ENCODE measurements around the gene FRK. TPM values are rescaled to one million over a fixed set of nuclear protein-coding genes. Genes with fewer than 3 reads are reported as not detected.
"Not testable (repeated sequence)": the region's sequence is repeated elsewhere in the genome, so short reads cannot be mapped to it uniquely, and the experiment has no call there.

Gene FRK
- polyA plus RNA-seq, 2 of the 4 experiments (the other 2 are of a cell fraction) = 2.2 to 8.9 TPM

DNA sequence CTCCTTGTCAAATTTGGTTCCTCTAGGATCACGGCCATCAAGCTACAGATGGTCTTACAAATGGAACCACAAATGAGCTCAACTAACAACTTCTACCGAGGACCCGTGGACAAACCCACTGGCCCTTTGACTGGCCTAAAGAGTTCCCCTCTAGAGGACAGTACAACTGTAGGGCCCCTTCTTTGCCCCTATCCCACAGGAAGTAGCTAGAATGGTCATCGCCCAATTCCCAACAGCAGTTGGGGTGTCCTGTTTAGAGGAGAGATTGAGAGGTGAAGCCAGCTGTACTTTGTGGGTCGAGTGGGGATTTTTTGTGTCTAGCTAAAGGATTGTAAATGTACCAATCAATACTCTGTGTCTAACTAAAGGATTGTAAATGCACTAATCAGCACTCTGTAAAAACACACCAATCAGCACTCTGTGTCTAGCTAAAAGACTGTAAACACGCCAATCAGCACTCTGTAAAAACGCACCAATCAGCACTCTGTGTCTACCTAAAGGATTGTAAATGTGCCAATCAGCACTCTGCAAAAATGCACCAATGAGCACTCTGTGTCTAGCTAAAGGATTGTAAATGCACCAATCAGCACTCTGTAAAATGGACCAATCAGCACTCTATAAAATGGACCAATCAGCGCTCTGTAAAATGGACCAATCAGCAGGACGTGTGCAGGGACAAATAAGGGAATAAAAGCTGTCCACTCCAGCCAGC lies 35.5 kb upstream of the FRK start:
- peak in 1 of 2 experiments; percentile 9 for DNase-seq (ENCODE audit: low read depth in 1 of 2, low spot score in 1 of 2)
- Histone ChIP-seq H3K4me1 (peaks cover 13% of the 10 kb centered on the region), H3K9me3 (peaks cover 11% of the 10 kb centered on the region; the same call in 2 of the 3 replicates)
- H3K27ac ChIP-seq, ATAC-seq, H3K4me3 ChIP-seq, H3K4me2 ChIP-seq, FAIRE-seq, POLR2A ChIA-PET: not testable (repeated sequence)
- CTCF ChIA-PET = interaction anchor here (1.0 to 3.0 kb wide), 14 partner anchors 10 to 92 kb away, joined by 3 to 15 read pairs (median 6); partner anchors contain the start of gene FRK
- TF ChIP-seq MAFK (IDR thresholded peaks at IDR 0.05; ENCODE audit: partially characterized antibody) = peak; percentile 77
- 63% methylated on average over 8 of the region's 9 CpGs for WGBS (ENCODE audit: missing lambda C conversion rate)

DNA sequence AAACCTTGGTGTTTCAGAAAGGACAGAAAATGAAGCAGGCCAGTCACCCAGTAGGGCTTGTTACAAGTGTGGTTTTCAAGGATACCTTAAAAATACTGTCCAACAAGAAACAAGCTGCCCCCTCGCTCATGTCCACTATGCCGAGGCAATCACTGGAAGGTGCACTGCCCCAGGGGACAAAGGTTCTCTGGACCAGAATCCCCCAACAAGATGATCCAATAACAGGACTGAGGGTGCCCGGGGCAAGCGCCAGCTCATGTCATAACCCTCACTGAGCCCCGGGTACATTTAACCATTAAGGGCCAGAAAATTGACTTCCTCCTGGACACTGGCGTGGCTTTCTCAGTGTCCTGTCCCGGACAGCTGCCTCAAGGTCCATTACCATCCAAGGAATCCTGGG lies 33.4 kb upstream of the FRK start:
- H3K4me1 ChIP-seq = peaks cover 3% of the 10 kb centered on the region; the same call in 2 of the 3 replicates
- WGBS (ENCODE audit: missing lambda C conversion rate) = 93% methylated on average over 7 of the region's 7 CpGs

DNA sequence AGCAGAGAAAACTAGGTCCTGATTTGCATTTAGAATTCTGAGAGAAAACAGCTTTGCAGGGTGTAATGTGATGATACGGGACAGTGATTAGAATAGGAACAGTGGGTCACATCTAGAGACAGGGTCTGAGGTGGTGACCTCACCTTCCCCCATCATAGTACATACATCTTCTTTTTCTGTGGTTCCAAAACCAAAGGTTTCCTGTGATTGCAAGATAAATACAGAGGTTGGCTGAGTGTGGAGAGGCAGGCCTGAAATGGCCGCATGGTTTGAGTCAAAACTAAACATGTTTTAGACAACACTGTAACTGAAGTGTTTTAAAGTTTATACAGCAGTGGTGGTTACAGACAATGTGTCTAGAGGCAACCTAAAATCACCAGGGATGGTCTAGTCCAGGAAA lies 29.6 kb upstream of the FRK start:
- TF ChIP-seq, protein P1, sequence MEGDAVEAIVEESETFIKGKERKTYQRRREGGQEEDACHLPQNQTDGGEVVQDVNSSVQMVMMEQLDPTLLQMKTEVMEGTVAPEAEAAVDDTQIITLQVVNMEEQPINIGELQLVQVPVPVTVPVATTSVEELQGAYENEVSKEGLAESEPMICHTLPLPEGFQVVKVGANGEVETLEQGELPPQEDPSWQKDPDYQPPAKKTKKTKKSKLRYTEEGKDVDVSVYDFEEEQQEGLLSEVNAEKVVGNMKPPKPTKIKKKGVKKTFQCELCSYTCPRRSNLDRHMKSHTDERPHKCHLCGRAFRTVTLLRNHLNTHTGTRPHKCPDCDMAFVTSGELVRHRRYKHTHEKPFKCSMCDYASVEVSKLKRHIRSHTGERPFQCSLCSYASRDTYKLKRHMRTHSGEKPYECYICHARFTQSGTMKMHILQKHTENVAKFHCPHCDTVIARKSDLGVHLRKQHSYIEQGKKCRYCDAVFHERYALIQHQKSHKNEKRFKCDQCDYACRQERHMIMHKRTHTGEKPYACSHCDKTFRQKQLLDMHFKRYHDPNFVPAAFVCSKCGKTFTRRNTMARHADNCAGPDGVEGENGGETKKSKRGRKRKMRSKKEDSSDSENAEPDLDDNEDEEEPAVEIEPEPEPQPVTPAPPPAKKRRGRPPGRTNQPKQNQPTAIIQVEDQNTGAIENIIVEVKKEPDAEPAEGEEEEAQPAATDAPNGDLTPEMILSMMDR (IDR thresholded peaks at IDR 0.05) = no peak
- no peak for TF ChIP-seq HOXB5 (CRISPR knock-in tag; IDR thresholded peaks at IDR 0.05)
- no peak for TF ChIP-seq JUN (IDR thresholded peaks at IDR 0.05)
- no peak for TF ChIP-seq FOSB (CRISPR knock-in tag; IDR thresholded peaks at IDR 0.05)
- no peak for TF ChIP-seq EHF (CRISPR knock-in tag; IDR thresholded peaks at IDR 0.05)
- TF ChIP-seq, protein P2, sequence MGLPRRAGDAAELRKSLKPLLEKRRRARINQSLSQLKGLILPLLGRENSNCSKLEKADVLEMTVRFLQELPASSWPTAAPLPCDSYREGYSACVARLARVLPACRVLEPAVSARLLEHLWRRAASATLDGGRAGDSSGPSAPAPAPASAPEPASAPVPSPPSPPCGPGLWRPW (IDR thresholded peaks at IDR 0.05) = no peak
- TF ChIP-seq EP300 (IDR thresholded peaks at IDR 0.05) = no peak
- no peak for TF ChIP-seq NFE2L2 (conservative IDR thresholded peaks at IDR 0.05; ENCODE audit: low read length)
- TF ChIP-seq CBX2 (IDR thresholded peaks at IDR 0.05; ENCODE audit: borderline replicate concordance, low read depth) = no peak
- no peak for TF ChIP-seq HOXA7 (CRISPR knock-in tag; IDR thresholded peaks at IDR 0.05)
- no peak for TF ChIP-seq RAD21 (conservative IDR thresholded peaks at IDR 0.05 in 1 of 2, IDR thresholded peaks at IDR 0.05 in 1 of 2)
- TF ChIP-seq, protein P3, sequence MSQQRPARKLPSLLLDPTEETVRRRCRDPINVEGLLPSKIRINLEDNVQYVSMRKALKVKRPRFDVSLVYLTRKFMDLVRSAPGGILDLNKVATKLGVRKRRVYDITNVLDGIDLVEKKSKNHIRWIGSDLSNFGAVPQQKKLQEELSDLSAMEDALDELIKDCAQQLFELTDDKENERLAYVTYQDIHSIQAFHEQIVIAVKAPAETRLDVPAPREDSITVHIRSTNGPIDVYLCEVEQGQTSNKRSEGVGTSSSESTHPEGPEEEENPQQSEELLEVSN (IDR thresholded peaks at IDR 0.05; ENCODE audit: borderline replicate concordance, low read depth) = no peak
- TF ChIP-seq RNF2 (IDR thresholded peaks at IDR 0.05; ENCODE audit: borderline replicate concordance, low read depth) = no peak
- TF ChIP-seq CBX8 (IDR thresholded peaks at IDR 0.05) = no peak
- no peak for TF ChIP-seq BHLHE40 (IDR thresholded peaks at IDR 0.05; ENCODE audit: low read depth, low read length)
- no peak for TF ChIP-seq EHMT2 (IDR thresholded peaks at IDR 0.05; ENCODE audit: low read depth)
- TF ChIP-seq MYC (IDR thresholded peaks at IDR 0.05; ENCODE audit: borderline replicate concordance, low read length) = no peak
- ChIA-PET POLR2A (no interaction called here), CTCF (no interaction called here)
- Histone ChIP-seq H3K27ac (no peak overlapping the region), H3K4me3 (no peak overlapping the region), H3K4me1 (peaks cover 11% of the 10 kb centered on the region; the same call in 1 of the 3 replicates), H3K9me3 (no peaks in the 10 kb centered on the region), H3K4me2 (no peak overlapping the region)
- DNase-seq (ENCODE audit: low read depth in 1 of 2, low spot score in 1 of 2) = no peak
- no peak for FAIRE-seq
- no peak for ATAC-seq
- WGBS (ENCODE audit: missing lambda C conversion rate) = 83% methylated on average over 2 of the region's 2 CpGs

More for the DNA sequence above, 33.4 kb upstream of the FRK start:
- DNase-seq (ENCODE audit: low read depth in 1 of 2, low spot score in 1 of 2) = no peak
- Histone ChIP-seq H3K4me3 (no peak overlapping the region), H3K27ac (no peak overlapping the region), H3K4me2 (no peak overlapping the region), H3K9me3 (peaks cover 11% of the 10 kb centered on the region; the same call in 2 of the 3 replicates)
- TF ChIP-seq CBX2 (IDR thresholded peaks at IDR 0.05; ENCODE audit: borderline replicate concordance, low read depth) (no peak), JUNB (IDR thresholded peaks at IDR 0.05) (no peak), HEYL (CRISPR knock-in tag; IDR thresholded peaks at IDR 0.05) (no peak)
- FAIRE-seq = no peak
- CTCF ChIA-PET = no interaction called here
- no peak for ATAC-seq
- POLR2A ChIA-PET = no interaction called here
